PC-9 (cell line): Measurements from ENCODE around the gene SLC24A5.

Experiments used
- EZH2 ChIP-seq: fragments of 200-600 bp; sonication (generic); IDR thresholded peaks from 2 replicates; pipeline ENCODE4 v1.8.0; 2017; ENCODE audit warnings: antibody characterized with exemption, low read depth
- TF ChIP-seq, protein P1 (sequence below): fragments of 200-600 bp; sonication (generic); conservative IDR thresholded peaks from 2 replicates; pipeline ENCODE4 v1.6.1; 2017; ENCODE audit warnings: mixed run types, antibody characterized with exemption, mild to moderate bottlenecking, moderate library complexity

DNA sequence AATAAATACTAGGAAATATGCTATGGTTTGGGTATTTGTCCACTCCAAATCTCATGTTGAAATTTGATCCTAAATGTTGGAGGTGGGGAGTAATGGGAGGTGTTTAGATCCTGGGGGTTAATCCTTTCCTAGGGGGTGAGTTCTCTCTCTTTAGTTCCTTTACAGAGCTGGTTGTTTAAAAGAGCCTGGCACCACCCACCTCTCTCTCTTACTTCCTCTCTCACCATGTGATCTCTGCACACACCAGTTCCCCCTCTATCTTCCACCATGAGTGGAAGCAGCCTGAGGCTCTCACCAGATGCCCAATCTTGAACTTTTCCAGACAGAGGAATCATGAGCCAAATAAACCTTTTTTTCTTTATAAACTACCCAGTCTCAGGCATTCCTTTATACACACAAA lies 10.5 kb downstream of the SLC24A5 start:
- TF ChIP-seq, protein P1, sequence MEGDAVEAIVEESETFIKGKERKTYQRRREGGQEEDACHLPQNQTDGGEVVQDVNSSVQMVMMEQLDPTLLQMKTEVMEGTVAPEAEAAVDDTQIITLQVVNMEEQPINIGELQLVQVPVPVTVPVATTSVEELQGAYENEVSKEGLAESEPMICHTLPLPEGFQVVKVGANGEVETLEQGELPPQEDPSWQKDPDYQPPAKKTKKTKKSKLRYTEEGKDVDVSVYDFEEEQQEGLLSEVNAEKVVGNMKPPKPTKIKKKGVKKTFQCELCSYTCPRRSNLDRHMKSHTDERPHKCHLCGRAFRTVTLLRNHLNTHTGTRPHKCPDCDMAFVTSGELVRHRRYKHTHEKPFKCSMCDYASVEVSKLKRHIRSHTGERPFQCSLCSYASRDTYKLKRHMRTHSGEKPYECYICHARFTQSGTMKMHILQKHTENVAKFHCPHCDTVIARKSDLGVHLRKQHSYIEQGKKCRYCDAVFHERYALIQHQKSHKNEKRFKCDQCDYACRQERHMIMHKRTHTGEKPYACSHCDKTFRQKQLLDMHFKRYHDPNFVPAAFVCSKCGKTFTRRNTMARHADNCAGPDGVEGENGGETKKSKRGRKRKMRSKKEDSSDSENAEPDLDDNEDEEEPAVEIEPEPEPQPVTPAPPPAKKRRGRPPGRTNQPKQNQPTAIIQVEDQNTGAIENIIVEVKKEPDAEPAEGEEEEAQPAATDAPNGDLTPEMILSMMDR, result no peak
- no peak for TF ChIP-seq EZH2
